Measurements from ENCODE around the gene TRAF2. TPM values are rescaled to one million over a fixed set of nuclear protein-coding genes. Genes with fewer than 3 reads are reported as not detected.

Gene TRAF2
- polyA plus RNA-seq, 2 of the 4 experiments (the other 2 are of a cell fraction) = 23.8 to 39.5 TPM

DNA sequence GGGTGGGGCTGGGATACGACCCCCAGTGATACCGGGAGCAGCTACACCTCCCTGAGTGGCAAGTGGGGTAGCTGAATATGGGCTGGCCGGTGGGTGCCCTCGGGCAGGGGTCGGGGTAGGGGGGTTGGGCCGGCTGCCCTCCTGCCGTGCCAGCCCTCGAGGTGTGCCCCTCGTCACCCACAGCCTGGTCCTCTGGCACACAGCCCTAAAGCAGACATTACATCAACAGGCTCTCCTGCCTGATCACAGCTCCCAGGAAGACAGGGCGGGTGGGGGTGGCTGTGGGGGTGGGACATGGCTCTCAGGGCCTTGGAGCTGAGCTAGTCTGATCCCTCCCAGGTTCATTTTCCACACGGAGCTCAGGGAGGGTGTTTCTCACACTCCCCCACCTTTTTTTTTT is 35.0 kb downstream of the TRAF2 start:
- H3K4me3 ChIP-seq = no peak overlapping the region
- WGBS (ENCODE audit: missing lambda C conversion rate) = 73% methylated on average over 2 of the region's 11 CpGs
- peak overlapping the region in 1 of 2 experiments; percentile 35; a peak in 4 of 6 replicates for H3K27ac ChIP-seq
- POLR2A ChIA-PET = interaction anchor here (2.1 kb wide), 1 partner anchor 19 kb away, joined by 7 read pairs; no protein-coding TSS in a partner anchor
- no peak for DNase-seq (ENCODE audit: low read depth in 1 of 2, low spot score in 1 of 2)
- no peak for FAIRE-seq
- TF ChIP-seq NR3C1 (IDR thresholded peaks at IDR 0.05) (no peak), RAD21 (conservative IDR thresholded peaks at IDR 0.05 in 1 of 2, IDR thresholded peaks at IDR 0.05 in 1 of 2) (no peak), KDM5A (IDR thresholded peaks at IDR 0.05) (no peak), RFX5 (IDR thresholded peaks at IDR 0.05) (no peak), RNF2 (IDR thresholded peaks at IDR 0.05; ENCODE audit: borderline replicate concordance, low read depth) (no peak), CHD4 (IDR thresholded peaks at IDR 0.05; ENCODE audit: borderline replicate concordance) (no peak), POLR2A (IDR thresholded peaks at IDR 0.05; ENCODE audit: low read length) (no peak), TP53 (CRISPR knock-in tag; IDR thresholded peaks at IDR 0.05) (no peak), ZSCAN20 (CRISPR knock-in tag; IDR thresholded peaks at IDR 0.05) (no peak), NPAS2 (CRISPR knock-in tag; IDR thresholded peaks at IDR 0.05; ENCODE audit: borderline replicate concordance) (no peak), EHMT2 (IDR thresholded peaks at IDR 0.05; ENCODE audit: low read depth) (no peak), FOXS1 (CRISPR knock-in tag; IDR thresholded peaks at IDR 0.05) (no peak)
- TF ChIP-seq, protein P1, sequence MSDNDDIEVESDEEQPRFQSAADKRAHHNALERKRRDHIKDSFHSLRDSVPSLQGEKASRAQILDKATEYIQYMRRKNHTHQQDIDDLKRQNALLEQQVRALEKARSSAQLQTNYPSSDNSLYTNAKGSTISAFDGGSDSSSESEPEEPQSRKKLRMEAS (IDR thresholded peaks at IDR 0.05) = no peak
- TF ChIP-seq, protein P2, sequence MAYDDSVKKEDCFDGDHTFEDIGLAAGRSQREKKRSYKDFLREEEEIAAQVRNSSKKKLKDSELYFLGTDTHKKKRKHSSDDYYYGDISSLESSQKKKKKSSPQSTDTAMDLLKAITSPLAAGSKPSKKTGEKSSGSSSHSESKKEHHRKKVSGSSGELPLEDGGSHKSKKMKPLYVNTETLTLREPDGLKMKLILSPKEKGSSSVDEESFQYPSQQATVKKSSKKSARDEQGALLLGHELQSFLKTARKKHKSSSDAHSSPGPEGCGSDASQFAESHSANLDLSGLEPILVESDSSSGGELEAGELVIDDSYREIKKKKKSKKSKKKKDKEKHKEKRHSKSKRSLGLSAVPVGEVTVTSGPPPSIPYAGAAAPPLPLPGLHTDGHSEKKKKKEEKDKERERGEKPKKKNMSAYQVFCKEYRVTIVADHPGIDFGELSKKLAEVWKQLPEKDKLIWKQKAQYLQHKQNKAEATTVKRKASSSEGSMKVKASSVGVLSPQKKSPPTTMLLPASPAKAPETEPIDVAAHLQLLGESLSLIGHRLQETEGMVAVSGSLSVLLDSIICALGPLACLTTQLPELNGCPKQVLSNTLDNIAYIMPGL (CRISPR knock-in tag; IDR thresholded peaks at IDR 0.05; ENCODE audit: borderline replicate concordance) = no peak
- TF ChIP-seq, protein P3, sequence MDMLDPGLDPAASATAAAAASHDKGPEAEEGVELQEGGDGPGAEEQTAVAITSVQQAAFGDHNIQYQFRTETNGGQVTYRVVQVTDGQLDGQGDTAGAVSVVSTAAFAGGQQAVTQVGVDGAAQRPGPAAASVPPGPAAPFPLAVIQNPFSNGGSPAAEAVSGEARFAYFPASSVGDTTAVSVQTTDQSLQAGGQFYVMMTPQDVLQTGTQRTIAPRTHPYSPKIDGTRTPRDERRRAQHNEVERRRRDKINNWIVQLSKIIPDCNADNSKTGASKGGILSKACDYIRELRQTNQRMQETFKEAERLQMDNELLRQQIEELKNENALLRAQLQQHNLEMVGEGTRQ (IDR thresholded peaks at IDR 0.05) = no peak
- no peak for ATAC-seq
- H3K9me3 ChIP-seq = no peaks in the 10 kb centered on the region
- H3K4me2 ChIP-seq = no peak overlapping the region
- CTCF ChIA-PET = interaction anchor here (0.6 to 3.0 kb wide), 7 partner anchors 14 to 128 kb away, joined by 3 to 14 read pairs (median 3); partner anchors contain the start of genes C8G and FBXW5
- H3K4me1 ChIP-seq = peaks cover 10% of the 10 kb centered on the region; the same call in 1 of the 3 replicates

DNA sequence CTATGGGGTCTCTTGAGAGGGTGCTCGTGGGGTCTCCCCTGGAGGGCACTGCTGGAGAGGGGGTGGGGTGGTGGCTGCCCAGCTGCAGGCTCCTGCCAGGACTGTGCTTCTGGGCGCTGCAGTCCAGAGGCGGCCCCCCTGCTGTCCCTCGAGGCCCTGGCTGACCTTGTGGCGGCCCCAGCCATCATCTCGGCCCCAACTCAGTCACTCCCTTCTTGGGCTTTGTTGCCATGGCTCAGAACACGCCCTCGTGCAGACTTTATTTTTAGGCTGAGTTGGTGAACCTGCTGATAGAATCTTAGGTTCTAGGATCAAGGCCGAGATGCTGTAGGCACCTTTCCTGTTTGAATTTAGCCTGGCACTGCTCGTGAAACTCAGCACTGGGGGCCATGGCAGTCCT is 35.4 kb downstream of the TRAF2 start:
- no peak for ATAC-seq
- peak overlapping the region in 1 of 2 experiments; percentile 35; a peak in 4 of 6 replicates for H3K27ac ChIP-seq
- TF ChIP-seq, protein P4, sequence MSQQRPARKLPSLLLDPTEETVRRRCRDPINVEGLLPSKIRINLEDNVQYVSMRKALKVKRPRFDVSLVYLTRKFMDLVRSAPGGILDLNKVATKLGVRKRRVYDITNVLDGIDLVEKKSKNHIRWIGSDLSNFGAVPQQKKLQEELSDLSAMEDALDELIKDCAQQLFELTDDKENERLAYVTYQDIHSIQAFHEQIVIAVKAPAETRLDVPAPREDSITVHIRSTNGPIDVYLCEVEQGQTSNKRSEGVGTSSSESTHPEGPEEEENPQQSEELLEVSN (IDR thresholded peaks at IDR 0.05; ENCODE audit: borderline replicate concordance, low read depth) = no peak
- TF ChIP-seq, protein P5, sequence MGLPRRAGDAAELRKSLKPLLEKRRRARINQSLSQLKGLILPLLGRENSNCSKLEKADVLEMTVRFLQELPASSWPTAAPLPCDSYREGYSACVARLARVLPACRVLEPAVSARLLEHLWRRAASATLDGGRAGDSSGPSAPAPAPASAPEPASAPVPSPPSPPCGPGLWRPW (IDR thresholded peaks at IDR 0.05) = no peak
- TF ChIP-seq GATA3 (IDR thresholded peaks at IDR 0.05; ENCODE audit: borderline replicate concordance) (no peak), MAFK (IDR thresholded peaks at IDR 0.05; ENCODE audit: partially characterized antibody) (no peak), HOXB13 (CRISPR knock-in tag; IDR thresholded peaks at IDR 0.05; ENCODE audit: low read depth) (no peak), SMC3 (IDR thresholded peaks at IDR 0.05) (no peak), KDM1A (IDR thresholded peaks at IDR 0.05; ENCODE audit: low read depth) (no peak), CBX8 (IDR thresholded peaks at IDR 0.05) (no peak), FOXS1 (CRISPR knock-in tag; IDR thresholded peaks at IDR 0.05) (no peak), CHD2 (IDR thresholded peaks at IDR 0.05; ENCODE audit: low read length, partially characterized antibody) (no peak), CEBPB (IDR thresholded peaks at IDR 0.05) (no peak), RARB (CRISPR knock-in tag; IDR thresholded peaks at IDR 0.05) (no peak)
- TF ChIP-seq, protein P6, sequence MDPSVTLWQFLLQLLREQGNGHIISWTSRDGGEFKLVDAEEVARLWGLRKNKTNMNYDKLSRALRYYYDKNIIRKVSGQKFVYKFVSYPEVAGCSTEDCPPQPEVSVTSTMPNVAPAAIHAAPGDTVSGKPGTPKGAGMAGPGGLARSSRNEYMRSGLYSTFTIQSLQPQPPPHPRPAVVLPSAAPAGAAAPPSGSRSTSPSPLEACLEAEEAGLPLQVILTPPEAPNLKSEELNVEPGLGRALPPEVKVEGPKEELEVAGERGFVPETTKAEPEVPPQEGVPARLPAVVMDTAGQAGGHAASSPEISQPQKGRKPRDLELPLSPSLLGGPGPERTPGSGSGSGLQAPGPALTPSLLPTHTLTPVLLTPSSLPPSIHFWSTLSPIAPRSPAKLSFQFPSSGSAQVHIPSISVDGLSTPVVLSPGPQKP (IDR thresholded peaks at IDR 0.05; ENCODE audit: low read depth, low read length) = no peak
- TF ChIP-seq, protein P7, sequence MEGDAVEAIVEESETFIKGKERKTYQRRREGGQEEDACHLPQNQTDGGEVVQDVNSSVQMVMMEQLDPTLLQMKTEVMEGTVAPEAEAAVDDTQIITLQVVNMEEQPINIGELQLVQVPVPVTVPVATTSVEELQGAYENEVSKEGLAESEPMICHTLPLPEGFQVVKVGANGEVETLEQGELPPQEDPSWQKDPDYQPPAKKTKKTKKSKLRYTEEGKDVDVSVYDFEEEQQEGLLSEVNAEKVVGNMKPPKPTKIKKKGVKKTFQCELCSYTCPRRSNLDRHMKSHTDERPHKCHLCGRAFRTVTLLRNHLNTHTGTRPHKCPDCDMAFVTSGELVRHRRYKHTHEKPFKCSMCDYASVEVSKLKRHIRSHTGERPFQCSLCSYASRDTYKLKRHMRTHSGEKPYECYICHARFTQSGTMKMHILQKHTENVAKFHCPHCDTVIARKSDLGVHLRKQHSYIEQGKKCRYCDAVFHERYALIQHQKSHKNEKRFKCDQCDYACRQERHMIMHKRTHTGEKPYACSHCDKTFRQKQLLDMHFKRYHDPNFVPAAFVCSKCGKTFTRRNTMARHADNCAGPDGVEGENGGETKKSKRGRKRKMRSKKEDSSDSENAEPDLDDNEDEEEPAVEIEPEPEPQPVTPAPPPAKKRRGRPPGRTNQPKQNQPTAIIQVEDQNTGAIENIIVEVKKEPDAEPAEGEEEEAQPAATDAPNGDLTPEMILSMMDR (IDR thresholded peaks at IDR 0.05) = no peak
- H3K4me3 ChIP-seq = no peak overlapping the region
- H3K4me1 ChIP-seq = peaks cover 10% of the 10 kb centered on the region; the same call in 1 of the 3 replicates
- FAIRE-seq = no peak
- H3K9me3 ChIP-seq = no peaks in the 10 kb centered on the region
- ChIA-PET CTCF (interaction anchor here (0.6 to 3.0 kb wide), 7 partner anchors 8 to 128 kb away, joined by 3 to 14 read pairs (median 3); no protein-coding TSS in a partner anchor), POLR2A (no interaction called here)
- no peak overlapping the region for H3K4me2 ChIP-seq
- DNase-seq (ENCODE audit: low read depth in 1 of 2, low spot score in 1 of 2) = no peak
- WGBS (ENCODE audit: missing lambda C conversion rate) = 84% methylated on average over 9 of the region's 10 CpGs
